Endodermal cell (in vitro differentiated cells): ENCODE measurements around the gene TMEM272. TPM values are rescaled to one million over a fixed set of nuclear protein-coding genes. Genes with fewer than 3 reads are reported as not detected.

Source experiments
- DNase-seq: peaks from one replicate; pipeline ENCODE4 v3.0.0-alpha.2; 2017
- H3K27ac ChIP-seq: 2 replicates; pipeline ENCODE4 v1.5.1; 2013; ENCODE audit warnings: mild to moderate bottlenecking, low read depth, low read length, moderate library complexity
- H3K27me3 ChIP-seq: 2 replicates; pipeline ENCODE4 v1.6.1; 2013; ENCODE audit warnings: mild to moderate bottlenecking, low read length, moderate library complexity; ENCODE audit not compliant: insufficient read depth, control insufficient read depth, poor library complexity, severe bottlenecking
- H3K36me3 ChIP-seq: 2 replicates; pipeline ENCODE4 v1.7.0; 2013; ENCODE audit warnings: mild to moderate bottlenecking, low read length, moderate library complexity; ENCODE audit not compliant: control insufficient read depth, insufficient read depth
- H3K4me1 ChIP-seq: one replicate; pipeline ENCODE4 v1.7.0; 2013; ENCODE audit warnings: low read length; ENCODE audit not compliant: control insufficient read depth, insufficient read depth
- H3K4me3 ChIP-seq: 2 replicates; pipeline ENCODE4 v1.5.1; 2013; ENCODE audit warnings: mild to moderate bottlenecking, low read length, moderate library complexity
- H3K9ac ChIP-seq: 2 replicates; pipeline ENCODE4 v1.6.1; 2013; ENCODE audit warnings: mild to moderate bottlenecking, low read length, moderate library complexity; ENCODE audit not compliant: poor library complexity, severe bottlenecking; ENCODE audit errors: extremely low read depth
- H3K9me3 ChIP-seq: 2 replicates; pipeline ENCODE4 v1.6.1; 2013; ENCODE audit warnings: mild to moderate bottlenecking, low read length, moderate library complexity; ENCODE audit not compliant: control insufficient read depth
- H3K27ac Mint-ChIP-seq: 2 replicates; pipeline ENCODE4 v1.8.0; 2020; ENCODE audit warnings: mixed read lengths
- H3K27me3 Mint-ChIP-seq: 2 replicates; pipeline ENCODE4 v1.8.0; 2021; ENCODE audit warnings: mild to moderate bottlenecking, mixed read lengths; ENCODE audit not compliant: insufficient read depth
- H3K36me3 Mint-ChIP-seq: 2 replicates; pipeline ENCODE4 v1.8.0; 2020; ENCODE audit warnings: low read depth, mixed read lengths
- H3K4me1 Mint-ChIP-seq: 2 replicates; pipeline ENCODE4 v1.8.0; 2020; ENCODE audit warnings: mixed read lengths
- H3K4me3 Mint-ChIP-seq: 2 replicates; pipeline ENCODE4 v1.8.0; 2020; ENCODE audit warnings: mild to moderate bottlenecking, moderate library complexity, mixed read lengths
- H3K9me3 Mint-ChIP-seq: 2 replicates; pipeline ENCODE4 v1.8.0; 2020; ENCODE audit warnings: mild to moderate bottlenecking, mixed read lengths
- CTCF ChIP-seq: fragments of 200-600 bp; sonication (generic); conservative IDR thresholded peaks from 2 replicates; pipeline ENCODE4 v1.5.0; 2021; ENCODE audit warnings: antibody characterized with exemption, mild to moderate bottlenecking
- WGBS, 2 experiments: methylation state at CpG; one replicate each; pipeline versions ENCODE4 v1.1.5 to v1.1.7; 2013; ENCODE audit warnings: missing lambda C conversion rate in 2 of 2, mixed read lengths in 1 of 2; ENCODE audit not compliant: insufficient coverage in 1 of 2, insufficient read length in 1 of 2; 5-methylcytosine and 5-hydroxymethylcytosine counted together
- total RNA-seq, 2 donors: library from RNA; stranded (reverse); fragmentation: NEBNext Ultra II Directional in 1 of 2; extraction: Animal tissue kit (Norgen Biotek cat#: 25700) in 1 of 2; gene quantifications; 2 replicates in 1 of 2; 3 replicates in 1 of 2; pipeline ENCODE4 v1.2.1, GENCODE V29; 2021

Gene TMEM272
- total RNA-seq, 2 donors from 2014 or later: 0.62 TPM

- WGBS, 2 experiments: 64 to 89% methylated on average over 5 to 9 of the region's 9 CpGs
- peak overlapping the region; percentile 92 for H3K9ac ChIP-seq
- no peaks in the 10 kb centered on the region for H3K27me3 ChIP-seq
- H3K9me3 ChIP-seq: no peaks in the 10 kb centered on the region
- Mint-ChIP-seq H3K27ac (peak overlapping the region; percentile 98), H3K4me3 (peak overlapping the region; percentile 79), H3K4me1 (peaks cover 49% of the 10 kb centered on the region), H3K27me3 (no peaks in the 10 kb centered on the region), H3K9me3 (no peaks in the 10 kb centered on the region), H3K36me3 (no peaks in the 10 kb centered on the region)
- H3K4me3 ChIP-seq: peak overlapping the region; percentile 92
- H3K27ac ChIP-seq: peak overlapping the region; percentile 92
- peaks cover 9% of the 10 kb centered on the region for H3K4me1 ChIP-seq
- DNase-seq: peak; percentile 75
- no peak for TF ChIP-seq CTCF
- no peaks in the 10 kb centered on the region for H3K36me3 ChIP-seq
Observed at GRCh38 chr13:51802631-51803418, 42.2 kb downstream of the TMEM272 start.

- Mint-ChIP-seq H3K36me3 (peaks cover 3% of the 10 kb centered on the region), H3K27me3 (no peaks in the 10 kb centered on the region), H3K9me3 (no peaks in the 10 kb centered on the region), H3K4me1 (peaks cover 51% of the 10 kb centered on the region), H3K27ac (peak overlapping the region; percentile 98), H3K4me3 (peak overlapping the region; percentile 79)
- Histone ChIP-seq H3K9me3 (no peaks in the 10 kb centered on the region), H3K4me3 (no peak overlapping the region), H3K9ac (no peak overlapping the region), H3K27me3 (no peaks in the 10 kb centered on the region), H3K27ac (peak overlapping the region; percentile 73), H3K4me1 (peaks cover 16% of the 10 kb centered on the region), H3K36me3 (no peaks in the 10 kb centered on the region)
- TF ChIP-seq CTCF: no peak
- 66 to 75% methylated on average over 5 to 7 of the region's 7 CpGs for WGBS, 2 experiments
- DNase-seq: no peak
Observed at GRCh38 chr13:51801631-51802099, 43.3 kb downstream of the TMEM272 start.

- WGBS, 2 experiments: 92 to 94% methylated on average over 4 to 5 of the region's 5 CpGs
- TF ChIP-seq CTCF: no peak
Observed at GRCh38 chr13:51800486-51800885, 44.5 kb downstream of the TMEM272 start.

More at GRCh38 chr13:51800486-51800885, 44.5 kb downstream of the TMEM272 start:
- Histone ChIP-seq H3K9ac (no peak overlapping the region), H3K9me3 (no peaks in the 10 kb centered on the region), H3K27ac (no peak overlapping the region), H3K36me3 (no peaks in the 10 kb centered on the region), H3K4me1 (peaks cover 24% of the 10 kb centered on the region), H3K4me3 (no peak overlapping the region), H3K27me3 (no peaks in the 10 kb centered on the region)
- Mint-ChIP-seq H3K27me3 (no peaks in the 10 kb centered on the region), H3K4me1 (peaks cover 62% of the 10 kb centered on the region), H3K27ac (no peak overlapping the region), H3K36me3 (peaks cover 5% of the 10 kb centered on the region), H3K9me3 (no peaks in the 10 kb centered on the region), H3K4me3 (no peak overlapping the region)
- DNase-seq: no peak
